Stimulated activated CD4-positive, alpha-beta T cell treated with anti-CD3 and anti-CD28 coated beads, Interleukin-1b, Interleukin-23, amount 100 ng/mL, for 1 hour (primary cell): ENCODE measurements around the gene PDLIM3.

Experiments
- DNase-seq, 2 donors: peaks; one replicate each; pipeline ENCODE4 v3.0.0-alpha.2; 2020; ENCODE audit warnings: low read depth in 2 of 2

PDLIM3 gene

DNA sequence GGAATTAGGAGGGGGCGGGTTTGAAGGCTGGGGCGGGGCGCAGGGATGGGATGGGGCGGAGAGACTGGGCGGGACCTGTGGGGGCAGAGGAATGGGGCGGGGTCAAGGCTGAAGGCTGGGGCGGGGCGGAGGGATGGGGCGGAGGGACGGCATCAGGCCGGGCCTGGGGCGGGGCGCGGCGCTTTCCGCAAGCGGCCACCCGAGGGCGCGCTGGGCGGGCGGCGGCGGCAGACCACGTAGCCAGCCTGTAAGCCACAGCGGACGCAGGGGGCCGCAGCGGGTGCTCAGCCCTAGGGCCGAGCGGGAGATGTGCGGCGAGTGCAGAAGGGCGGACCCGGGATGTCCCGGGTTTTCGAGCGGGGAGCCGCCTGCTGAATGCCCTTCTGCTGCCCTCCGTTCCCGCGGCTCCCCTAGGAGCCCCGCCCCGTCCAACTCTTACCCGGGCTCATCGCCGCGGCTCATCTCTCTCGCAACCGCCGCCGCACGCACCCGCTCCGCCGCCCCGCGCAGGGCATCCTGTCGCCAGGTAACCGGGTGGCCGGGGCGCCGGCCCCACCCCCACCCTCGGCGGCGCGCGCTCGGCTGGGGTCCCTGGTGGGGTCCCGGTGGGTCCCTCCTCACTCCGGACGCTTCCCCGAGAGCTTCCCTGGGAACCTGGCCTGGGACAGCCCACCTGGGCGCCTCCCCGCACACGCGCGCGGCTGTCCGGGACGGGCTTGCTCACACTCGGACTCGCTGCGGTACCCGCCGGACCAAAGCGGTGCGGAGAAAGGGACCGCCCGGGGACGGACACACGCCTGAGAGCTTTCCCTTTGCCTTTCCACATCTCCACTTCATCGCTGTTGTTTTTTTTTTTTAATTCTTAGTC lies 63.8 kb downstream of the PDLIM3 start, which contains the start of gene CCDC110:
CCDC110 (minus strand) TSS at position 499 of the 868 bp plus-strand sequence; CDS start at position 449, 50 bp downstream.
- DNase-seq, result peak; percentile 87 to 88

- peak in 1 of 2 donors; percentile 2 for DNase-seq
Measured at GRCh38 chr4:185470501-185471195, 64.7 kb downstream of the PDLIM3 start.

DNA sequence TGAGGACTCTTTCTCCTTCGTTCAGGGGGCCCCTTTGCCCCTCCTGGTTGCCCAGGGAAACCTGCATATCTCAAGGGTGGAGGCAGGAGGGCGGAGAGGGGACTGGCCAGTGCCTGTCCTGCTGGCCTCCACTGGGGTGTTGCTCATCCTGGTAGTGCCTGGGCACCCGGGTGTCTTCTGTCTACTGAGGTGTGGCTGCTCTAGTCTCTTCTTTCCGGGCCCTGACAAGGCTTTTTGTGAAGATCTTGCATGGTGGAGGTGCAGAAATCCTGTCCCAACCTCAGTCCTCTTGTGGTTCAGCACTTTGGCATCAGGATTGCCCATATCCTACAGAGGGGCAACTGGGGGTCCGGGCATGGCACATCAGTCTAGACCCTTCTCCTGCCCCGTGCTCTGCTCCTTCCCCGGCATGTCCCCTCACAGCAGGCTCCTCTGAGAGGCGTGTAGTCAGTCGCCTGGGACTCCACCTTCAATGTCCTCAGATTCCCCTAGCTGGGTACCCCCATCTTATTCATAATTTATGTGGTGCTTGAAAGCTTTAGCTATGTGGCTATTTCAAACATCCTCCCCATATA lies 65.6 kb downstream of the PDLIM3 start:
- DNase-seq, result no peak

GRCh38 chr4:185468999-185469398 lies 66.3 kb downstream of the PDLIM3 start:
- no peak for DNase-seq

DNA sequence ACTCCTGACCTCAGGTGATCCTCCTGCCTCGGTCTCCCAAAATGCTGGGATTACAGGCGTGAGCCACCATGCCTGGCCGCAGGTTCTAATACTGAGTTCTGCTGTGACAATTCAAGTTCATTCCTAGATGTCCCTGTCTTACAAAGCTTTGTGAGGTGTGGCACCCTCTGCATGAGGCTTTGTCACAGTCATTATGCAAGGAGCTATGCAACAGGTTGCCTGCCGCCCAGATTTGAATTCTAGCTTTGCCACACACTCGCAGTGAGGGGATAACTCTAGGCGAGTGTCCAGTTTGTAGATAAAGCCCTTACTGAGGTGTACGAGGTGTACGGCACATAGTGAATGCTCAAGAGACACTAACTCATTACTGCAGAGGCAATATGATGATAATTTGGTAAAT lies 67.3 kb downstream of the PDLIM3 start:
- no peak for DNase-seq

DNA sequence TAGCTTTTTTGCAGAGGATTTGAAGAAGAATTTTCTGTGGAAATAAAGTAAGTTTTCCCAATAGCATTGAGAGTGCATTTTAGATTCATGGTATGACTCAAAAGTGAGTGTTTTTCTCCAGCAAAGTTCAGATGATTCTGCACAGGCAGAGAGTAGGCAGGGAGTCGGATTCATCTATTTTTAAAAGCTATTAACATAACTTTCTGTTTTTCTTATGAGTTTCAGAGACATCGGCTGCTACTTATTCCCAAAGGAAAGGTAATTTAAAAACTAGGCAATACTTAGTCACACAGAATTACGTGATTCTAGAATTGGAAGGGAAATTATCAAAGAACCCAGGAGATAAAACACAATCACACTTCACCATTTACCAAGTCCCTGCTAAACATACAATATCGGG lies 68.2 kb downstream of the PDLIM3 start:
- no peak for DNase-seq

DNA sequence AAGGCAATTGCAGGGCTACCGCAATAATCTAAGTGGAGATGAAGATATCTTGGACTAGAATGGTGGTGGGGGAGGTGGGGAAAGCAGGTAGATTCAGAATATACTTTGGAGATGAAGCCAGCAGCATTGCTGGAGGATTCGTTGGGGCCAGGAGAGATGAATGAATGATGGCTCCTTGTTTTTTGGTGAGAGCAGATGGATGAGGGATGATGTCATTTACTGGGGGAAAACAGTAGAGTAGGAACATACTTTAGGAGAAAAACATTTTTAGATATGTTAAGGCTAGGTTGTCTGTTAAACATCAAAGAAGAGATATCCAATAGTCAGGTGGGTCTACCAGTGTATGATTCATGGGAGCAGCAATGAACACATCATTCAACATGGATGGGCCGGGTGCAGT lies 69.6 kb downstream of the PDLIM3 start:
- DNase-seq, result no peak

- DNase-seq, result no peak
Measured at GRCh38 chr4:185464887-185465286, 70.4 kb downstream of the PDLIM3 start.

- no peak for DNase-seq
Measured at GRCh38 chr4:185464183-185464582, 71.1 kb downstream of the PDLIM3 start.

DNA sequence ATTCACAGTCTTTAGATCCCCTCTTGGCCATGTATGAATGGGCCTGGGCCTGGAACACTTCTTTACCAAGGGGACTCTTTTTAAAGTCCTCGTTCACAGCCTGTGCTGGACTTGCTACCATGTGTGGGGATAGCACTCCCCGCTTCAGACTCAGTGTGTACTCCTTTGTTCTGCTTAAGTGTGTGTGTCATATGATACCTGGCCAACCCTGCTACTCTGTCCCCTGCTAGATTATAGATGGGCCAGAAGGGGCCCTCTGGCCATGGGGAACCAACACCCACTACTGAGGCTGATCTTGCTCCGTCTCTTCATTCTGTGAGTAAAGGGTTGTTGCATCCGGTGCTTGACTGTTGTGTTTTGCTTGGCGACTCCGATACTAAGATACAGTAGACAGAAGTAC lies 71.8 kb downstream of the PDLIM3 start:
- DNase-seq, result no peak

DNA sequence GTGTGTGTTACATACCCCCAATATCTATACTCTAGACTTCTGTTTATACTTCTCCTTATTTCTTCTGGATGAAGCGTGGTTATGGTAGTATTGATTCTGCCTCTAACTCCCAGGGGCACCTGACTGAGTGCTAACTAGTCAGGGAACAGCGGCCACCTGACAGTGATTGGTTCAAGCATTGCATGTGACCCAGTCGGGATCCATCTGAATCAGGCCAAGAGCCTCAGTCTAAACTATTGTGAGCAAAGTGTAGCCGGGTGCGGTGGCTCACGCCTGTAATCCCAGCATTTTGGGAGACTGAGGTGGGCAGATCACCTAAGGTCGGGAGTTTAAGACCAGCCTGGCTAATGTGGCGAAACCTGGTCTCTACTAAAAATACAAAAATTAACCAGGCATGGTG lies 73.7 kb downstream of the PDLIM3 start:
- no peak for DNase-seq

DNA sequence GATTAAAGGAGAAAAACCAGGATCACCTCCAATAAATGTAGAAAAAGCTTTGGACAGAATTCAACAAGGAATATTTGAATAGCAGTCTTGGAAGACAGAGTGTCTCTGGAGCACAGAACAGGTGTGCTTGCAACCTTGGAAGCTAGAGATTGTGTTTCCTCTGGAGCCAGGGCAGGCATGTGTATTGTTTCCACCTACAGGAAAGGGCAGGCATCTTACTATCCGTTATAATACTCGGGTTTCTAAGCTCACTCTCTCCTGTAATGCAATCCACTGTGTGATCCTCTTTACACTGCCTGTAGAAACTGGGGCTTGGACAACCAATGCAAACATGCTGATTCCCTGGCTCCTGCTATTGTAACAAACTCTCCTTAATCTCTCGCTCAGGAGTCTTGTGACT lies 78.2 kb downstream of the PDLIM3 start:
- no peak for DNase-seq

GRCh38 chr4:185456131-185456530 lies 79.2 kb downstream of the PDLIM3 start:
- no peak for DNase-seq
